ENCODE data around the gene PEAK3. TPM values are rescaled to one million over a fixed set of nuclear protein-coding genes. Genes with fewer than 3 reads are reported as not detected.

The PEAK3 gene
- total RNA-seq, 1 donor from 2014 or later: not detected

GRCh38 chr19:2278459-2279158 is 3.4 kb downstream of the PEAK3 start:
- Mint-ChIP-seq H3K9me3 (ENCODE audit: unreplicated experiment) (peaks cover 13% of the 10 kb centered on the region), H3K27ac (ENCODE audit: unreplicated experiment) (no peak overlapping the region), H3K36me3 (ENCODE audit: unreplicated experiment) (no peaks in the 10 kb centered on the region), H3K4me3 (ENCODE audit: unreplicated experiment) (no peak overlapping the region), H3K4me1 (ENCODE audit: low read depth, unreplicated experiment) (peaks cover 6% of the 10 kb centered on the region), H3K27me3 (ENCODE audit: unreplicated experiment) (peaks cover 9% of the 10 kb centered on the region)
- DNase-seq: no peak
- TF ChIP-seq, protein P1, sequence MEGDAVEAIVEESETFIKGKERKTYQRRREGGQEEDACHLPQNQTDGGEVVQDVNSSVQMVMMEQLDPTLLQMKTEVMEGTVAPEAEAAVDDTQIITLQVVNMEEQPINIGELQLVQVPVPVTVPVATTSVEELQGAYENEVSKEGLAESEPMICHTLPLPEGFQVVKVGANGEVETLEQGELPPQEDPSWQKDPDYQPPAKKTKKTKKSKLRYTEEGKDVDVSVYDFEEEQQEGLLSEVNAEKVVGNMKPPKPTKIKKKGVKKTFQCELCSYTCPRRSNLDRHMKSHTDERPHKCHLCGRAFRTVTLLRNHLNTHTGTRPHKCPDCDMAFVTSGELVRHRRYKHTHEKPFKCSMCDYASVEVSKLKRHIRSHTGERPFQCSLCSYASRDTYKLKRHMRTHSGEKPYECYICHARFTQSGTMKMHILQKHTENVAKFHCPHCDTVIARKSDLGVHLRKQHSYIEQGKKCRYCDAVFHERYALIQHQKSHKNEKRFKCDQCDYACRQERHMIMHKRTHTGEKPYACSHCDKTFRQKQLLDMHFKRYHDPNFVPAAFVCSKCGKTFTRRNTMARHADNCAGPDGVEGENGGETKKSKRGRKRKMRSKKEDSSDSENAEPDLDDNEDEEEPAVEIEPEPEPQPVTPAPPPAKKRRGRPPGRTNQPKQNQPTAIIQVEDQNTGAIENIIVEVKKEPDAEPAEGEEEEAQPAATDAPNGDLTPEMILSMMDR (IDR thresholded peaks at IDR 0.05; ENCODE audit: partially characterized antibody, unreplicated experiment): no peak

GRCh38 chr19:2277138-2277537 is 4.8 kb downstream of the PEAK3 start:
- Mint-ChIP-seq H3K36me3 (ENCODE audit: unreplicated experiment) (no peaks in the 10 kb centered on the region), H3K9me3 (ENCODE audit: unreplicated experiment) (peaks cover 15% of the 10 kb centered on the region), H3K27ac (ENCODE audit: unreplicated experiment) (no peak overlapping the region)

DNA sequence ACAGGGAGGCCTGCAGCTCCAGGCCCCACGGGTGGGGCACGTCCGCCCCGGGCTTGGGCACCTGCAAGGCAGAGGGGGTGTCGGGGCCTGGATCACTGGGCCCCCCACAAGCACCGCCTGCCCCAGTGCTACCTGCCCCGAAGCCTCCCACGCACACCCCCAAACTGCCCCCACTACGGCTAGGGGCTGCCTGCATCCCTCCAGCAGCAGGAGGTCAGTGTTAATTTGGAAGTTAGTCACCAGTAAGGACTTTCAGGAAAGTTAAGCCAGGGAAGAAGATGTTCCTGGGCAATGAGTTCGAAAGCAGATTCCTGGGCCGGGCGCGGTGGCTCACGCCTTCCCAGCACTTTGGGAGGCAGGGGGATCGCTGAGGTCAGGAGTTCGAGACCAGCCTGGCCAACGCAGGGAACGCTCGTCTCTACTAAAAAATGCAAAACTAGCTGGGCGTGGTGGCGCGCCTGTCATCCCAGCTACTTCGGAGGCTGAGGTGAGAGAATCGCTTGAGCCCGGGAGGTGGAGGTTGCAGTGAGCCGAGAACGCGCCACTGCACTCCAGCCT is 5.5 kb downstream of the PEAK3 start:
- TF ChIP-seq, protein P1 (IDR thresholded peaks at IDR 0.05; ENCODE audit: partially characterized antibody, unreplicated experiment): no peak
- Mint-ChIP-seq H3K9me3 (ENCODE audit: unreplicated experiment) (peaks cover 20% of the 10 kb centered on the region), H3K4me1 (ENCODE audit: low read depth, unreplicated experiment) (peaks cover 13% of the 10 kb centered on the region), H3K36me3 (ENCODE audit: unreplicated experiment) (no peaks in the 10 kb centered on the region), H3K27me3 (ENCODE audit: unreplicated experiment) (peaks cover 6% of the 10 kb centered on the region), H3K27ac (ENCODE audit: unreplicated experiment) (no peak overlapping the region), H3K4me3 (ENCODE audit: unreplicated experiment) (no peak overlapping the region)
- DNase-seq: no peak

More at GRCh38 chr19:2277138-2277537, 4.8 kb downstream of the PEAK3 start:
- peak overlapping the region; percentile 30 for H3K4me3 Mint-ChIP-seq (ENCODE audit: unreplicated experiment)
- H3K4me1 Mint-ChIP-seq (ENCODE audit: low read depth, unreplicated experiment): peaks cover 10% of the 10 kb centered on the region
- H3K27me3 Mint-ChIP-seq (ENCODE audit: unreplicated experiment): peaks cover 6% of the 10 kb centered on the region
- DNase-seq: no peak
- TF ChIP-seq, protein P1 (IDR thresholded peaks at IDR 0.05; ENCODE audit: partially characterized antibody, unreplicated experiment): no peak

GRCh38 chr19:2275588-2276428 is 6.2 kb downstream of the PEAK3 start:
- H3K27ac Mint-ChIP-seq (ENCODE audit: unreplicated experiment): no peak overlapping the region
- no peaks in the 10 kb centered on the region for H3K36me3 Mint-ChIP-seq (ENCODE audit: unreplicated experiment)
- H3K27me3 Mint-ChIP-seq (ENCODE audit: unreplicated experiment): peaks cover 8% of the 10 kb centered on the region
- H3K4me3 Mint-ChIP-seq (ENCODE audit: unreplicated experiment): no peak overlapping the region
- H3K9me3 Mint-ChIP-seq (ENCODE audit: unreplicated experiment): peaks cover 21% of the 10 kb centered on the region
- H3K4me1 Mint-ChIP-seq (ENCODE audit: low read depth, unreplicated experiment): peaks cover 13% of the 10 kb centered on the region
- TF ChIP-seq, protein P1 (IDR thresholded peaks at IDR 0.05; ENCODE audit: partially characterized antibody, unreplicated experiment): no peak
- no peak for DNase-seq
